ENCODE results near the gene RUNX1. TPM values are rescaled to one million over a fixed set of nuclear protein-coding genes. Genes with fewer than 3 reads are reported as not detected.

Gene RUNX1
- total and polyA plus RNA-seq, 2 of the 13 experiments (the other 11 are each of a cell fraction or from before 2014, with no cell fraction given): 5.4 to 6.4 TPM

GRCh38 chr21:35051287-35051818 lies 2.3 kb upstream of the RUNX1 start (continued):
- TF ChIP-seq THAP9 (CRISPR knock-in tag; IDR thresholded peaks at IDR 0.05; ENCODE audit: borderline replicate concordance) (peak; percentile 98), ZNF331 (CRISPR knock-in tag; IDR thresholded peaks at IDR 0.05) (peak; percentile 68), RBFOX2 (IDR thresholded peaks at IDR 0.05; ENCODE audit: low read depth, low read length) (no peak), SPEN (CRISPR knock-in tag; IDR thresholded peaks at IDR 0.05; ENCODE audit: low read depth) (peak; percentile 37; the same call in 1 of the 2 replicates), KAT8 (CRISPR knock-in tag; IDR thresholded peaks at IDR 0.05) (0 out of 2 replicates have a peak, but pooled peaks have one; percentile 41), MYC (CRISPR knock-in tag; IDR thresholded peaks at IDR 0.05; ENCODE audit: borderline replicate concordance) (peak; percentile 33; the same call in 1 of the 2 replicates), PTBP1 (IDR thresholded peaks at IDR 0.05; ENCODE audit: low read depth, low read length, poor library complexity, severe bottlenecking) (no peak), ZNF562 (CRISPR knock-in tag; IDR thresholded peaks at IDR 0.05; ENCODE audit: borderline replicate concordance) (no peak), YEATS4 (CRISPR knock-in tag; IDR thresholded peaks at IDR 0.05; ENCODE audit: borderline replicate concordance) (peak; percentile 39; the same call in 1 of the 2 replicates), ZNF335 (CRISPR knock-in tag; IDR thresholded peaks at IDR 0.05) (0 out of 2 replicates have a peak, but pooled peaks have one; percentile 45), GABPB1 (CRISPR knock-in tag; IDR thresholded peaks at IDR 0.05) (peak; percentile 57; the same call in 1 of the 2 replicates), TP53 (CRISPR knock-in tag; conservative IDR thresholded peaks at IDR 0.05) (0 out of 2 replicates have a peak, but pooled peaks have one; percentile 57), ZBTB10 (CRISPR knock-in tag; IDR thresholded peaks at IDR 0.05; ENCODE audit: borderline replicate concordance) (no peak), IKZF4 (CRISPR knock-in tag; IDR thresholded peaks at IDR 0.05; ENCODE audit: borderline replicate concordance, low read depth, not compliant biosample characterization) (no peak)
- TF ChIP-seq, protein P1, sequence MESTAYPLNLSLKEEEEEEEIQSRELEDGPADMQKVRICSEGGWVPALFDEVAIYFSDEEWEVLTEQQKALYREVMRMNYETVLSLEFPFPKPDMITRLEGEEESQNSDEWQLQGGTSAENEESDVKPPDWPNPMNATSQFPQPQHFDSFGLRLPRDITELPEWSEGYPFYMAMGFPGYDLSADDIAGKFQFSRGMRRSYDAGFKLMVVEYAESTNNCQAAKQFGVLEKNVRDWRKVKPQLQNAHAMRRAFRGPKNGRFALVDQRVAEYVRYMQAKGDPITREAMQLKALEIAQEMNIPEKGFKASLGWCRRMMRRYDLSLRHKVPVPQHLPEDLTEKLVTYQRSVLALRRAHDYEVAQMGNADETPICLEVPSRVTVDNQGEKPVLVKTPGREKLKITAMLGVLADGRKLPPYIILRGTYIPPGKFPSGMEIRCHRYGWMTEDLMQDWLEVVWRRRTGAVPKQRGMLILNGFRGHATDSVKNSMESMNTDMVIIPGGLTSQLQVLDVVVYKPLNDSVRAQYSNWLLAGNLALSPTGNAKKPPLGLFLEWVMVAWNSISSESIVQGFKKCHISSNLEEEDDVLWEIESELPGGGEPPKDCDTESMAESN (CRISPR knock-in tag; conservative IDR thresholded peaks at IDR 0.05): 0 out of 2 replicates have a peak, but pooled peaks have one; percentile 31

All from HepG2 (cell line).